ENCODE results near the gene ANGPTL3. TPM values are rescaled to one million over a fixed set of nuclear protein-coding genes. Genes with fewer than 3 reads are reported as not detected.

The ANGPTL3 gene
- polyA plus RNA-seq, 3 donors from 2014 or later: not detected

Other genes starting within 250 kb of the ANGPTL3 start
- 10 to 100 TPM; 22.8 to 38.2 (median 24.4) TPM for gene USP1, start 160.5 kb upstream of the ANGPTL3 start, polyA plus RNA-seq
- gene DOCK7, start 90.9 kb downstream of the ANGPTL3 start, polyA plus RNA-seq: 1 to 10 TPM in 2 of 3 donors, under 1 TPM in 1; 0.55 to 1.6 (median 1.5) TPM
- 10 to 100 TPM in 2 of 3 donors, 1 to 10 TPM in 1; 8.0 to 13.7 (median 12.0) TPM for gene ATG4C, start 186.6 kb downstream of the ANGPTL3 start, polyA plus RNA-seq